Measurements from ENCODE around the gene STAG3. TPM values are rescaled to one million over a fixed set of nuclear protein-coding genes. Genes with fewer than 3 reads are reported as not detected.
"Not testable (repeated sequence)": the region's sequence is repeated elsewhere in the genome, so short reads cannot be mapped to it uniquely, and the experiment has no call there.

The STAG3 gene
- total and polyA plus RNA-seq, 5 donors: 0.41 to 1.1 (median 0.78) TPM; not detected in 1

GRCh38 chr7:100215895-100216294 lies 38.2 kb downstream of the STAG3 start:
- Histone ChIP-seq H3K4me1 (ENCODE audit: control insufficient read depth, insufficient read depth, low read length) (peaks cover 3% of the 10 kb centered on the region), H3K27me3 (ENCODE audit: control insufficient read depth, insufficient read depth) (no peaks in the 10 kb centered on the region), H3K27ac (ENCODE audit: low read length) (no peak overlapping the region), H3K9me3 (ENCODE audit: control insufficient read depth, low read length) (no peaks in the 10 kb centered on the region), H3K4me3 (ENCODE audit: low read length) (no peak overlapping the region)
- ATAC-seq: no peak
- intact Hi-C loops (cut with DNase I): loop anchor here in 1 of 4 donors (5.0 kb wide), 1 partner anchor 84 kb away; no protein-coding TSS in a partner anchor
- WGBS: 31% methylated on average over 6 of the region's 6 CpGs
- peak in 1 of 3 donors; percentile 68 for DNase-seq

- H3K9me3 ChIP-seq (ENCODE audit: control insufficient read depth, low read length); H3K27ac ChIP-seq (ENCODE audit: low read length); H3K27me3 ChIP-seq (ENCODE audit: control insufficient read depth, insufficient read depth); H3K4me3 ChIP-seq (ENCODE audit: low read length); H3K4me1 ChIP-seq (ENCODE audit: control insufficient read depth, insufficient read depth, low read length): not testable (repeated sequence)
- 0% methylated on average over 2 of the region's 5 CpGs for WGBS
- intact Hi-C loops (cut with DNase I): loop anchor here in 1 of 4 donors (5.0 kb wide), 1 partner anchor 86 kb away; no protein-coding TSS in a partner anchor
- ATAC-seq (peak in 1 of 2 donors; percentile 51), DNase-seq (peak; percentile 83 to 95 (median 93))
Measured at GRCh38 chr7:100217934-100218333, 40.2 kb downstream of the STAG3 start.

- peaks cover 3% of the 10 kb centered on the region for H3K4me1 ChIP-seq (ENCODE audit: control insufficient read depth, insufficient read depth, low read length)
- ATAC-seq: no peak
- 85% methylated on average over 10 of the region's 10 CpGs for WGBS
- no peaks in the 10 kb centered on the region for H3K27me3 ChIP-seq (ENCODE audit: control insufficient read depth, insufficient read depth)
- no peak for DNase-seq
- H3K4me3 ChIP-seq (ENCODE audit: low read length): no peak overlapping the region
- intact Hi-C loops (cut with DNase I): loop anchor here in 1 of 4 donors (5.0 kb wide), 1 partner anchor 87 kb away; no protein-coding TSS in a partner anchor
- H3K9me3 ChIP-seq (ENCODE audit: control insufficient read depth, low read length): no peaks in the 10 kb centered on the region
- H3K27ac ChIP-seq (ENCODE audit: low read length): no peak overlapping the region
Measured at GRCh38 chr7:100219271-100219737, 41.6 kb downstream of the STAG3 start.

- H3K27ac ChIP-seq (ENCODE audit: low read length): not testable (repeated sequence)
- peak in 1 of 2 donors; percentile 3 for ATAC-seq
Measured at GRCh38 chr7:100219801-100220585, 42.3 kb downstream of the STAG3 start, which contains the start of gene PVRIG. TSS of gene PVRIG (plus strand) at chr7:100219949. CDS start at chr7:100219971, 22 bp downstream.

GRCh38 chr7:100220586-100221230 lies 43.0 kb downstream of the STAG3 start:
- no peak for DNase-seq
- H3K4me3 ChIP-seq (ENCODE audit: low read length): no peak overlapping the region
- no peaks in the 10 kb centered on the region for H3K27me3 ChIP-seq (ENCODE audit: control insufficient read depth, insufficient read depth)
- peak in 1 of 2 donors; percentile 2 for ATAC-seq
- no peaks in the 10 kb centered on the region for H3K9me3 ChIP-seq (ENCODE audit: control insufficient read depth, low read length)
- intact Hi-C loops (cut with DNase I): no loop called here
- H3K27ac ChIP-seq (ENCODE audit: low read length): no peak overlapping the region
- 78% methylated on average over 22 of the region's 22 CpGs for WGBS
- peaks cover 3% of the 10 kb centered on the region for H3K4me1 ChIP-seq (ENCODE audit: control insufficient read depth, insufficient read depth, low read length)

More at GRCh38 chr7:100219801-100220585, 42.3 kb downstream of the STAG3 start, which contains the start of gene PVRIG:
- H3K9me3 ChIP-seq (ENCODE audit: control insufficient read depth, low read length); H3K27me3 ChIP-seq (ENCODE audit: control insufficient read depth, insufficient read depth); H3K4me1 ChIP-seq (ENCODE audit: control insufficient read depth, insufficient read depth, low read length); DNase-seq; H3K4me3 ChIP-seq (ENCODE audit: low read length): not testable (repeated sequence)
- intact Hi-C loops (cut with DNase I): loop anchor here in 1 of 4 donors (5.0 kb wide), 1 partner anchor 88 kb away; no protein-coding TSS in a partner anchor
- 83% methylated on average over 24 of the region's 27 CpGs for WGBS

DNA sequence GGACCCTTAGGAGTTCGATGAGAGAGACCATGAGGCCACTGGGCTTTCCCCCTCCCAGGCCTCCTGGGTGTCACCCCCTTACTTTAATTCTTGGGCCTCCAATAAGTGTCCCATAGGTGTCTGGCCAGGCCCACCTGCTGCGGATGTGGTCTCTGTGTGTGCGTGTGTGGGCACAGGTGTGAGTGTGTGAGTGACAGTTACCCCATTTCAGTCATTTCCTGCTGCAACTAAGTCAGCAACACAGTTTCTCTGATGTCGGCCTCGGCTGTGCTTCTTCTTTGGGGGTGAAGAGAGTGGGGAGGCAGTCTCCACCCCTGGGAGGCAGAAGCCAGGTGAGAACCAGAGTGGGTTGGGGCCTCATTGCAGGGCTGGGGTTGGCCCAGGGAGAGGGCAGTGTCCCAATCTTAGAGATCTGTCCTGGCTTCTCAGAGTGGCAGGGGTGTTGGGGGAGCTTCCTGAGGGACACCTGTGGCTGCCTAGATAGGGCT lies 43.6 kb downstream of the STAG3 start:
- Histone ChIP-seq H3K4me3 (ENCODE audit: low read length) (no peak overlapping the region), H3K27me3 (ENCODE audit: control insufficient read depth, insufficient read depth) (no peaks in the 10 kb centered on the region), H3K4me1 (ENCODE audit: control insufficient read depth, insufficient read depth, low read length) (no peaks in the 10 kb centered on the region), H3K27ac (ENCODE audit: low read length) (no peak overlapping the region), H3K9me3 (ENCODE audit: control insufficient read depth, low read length) (no peaks in the 10 kb centered on the region)
- 84% methylated on average over 5 of the region's 5 CpGs for WGBS
- intact Hi-C loops (cut with DNase I): no loop called here
- ATAC-seq (no peak), DNase-seq (peak in 1 of 3 donors; percentile 50)

GRCh38 chr7:100221767-100222444 lies 44.2 kb downstream of the STAG3 start:
- Histone ChIP-seq H3K4me3 (ENCODE audit: low read length) (no peak overlapping the region), H3K27ac (ENCODE audit: low read length) (no peak overlapping the region)
- intact Hi-C loops (cut with DNase I): no loop called here

GRCh38 chr7:100222445-100223132 lies 44.9 kb downstream of the STAG3 start:
- intact Hi-C loops (cut with DNase I): no loop called here
- Histone ChIP-seq H3K4me1 (ENCODE audit: control insufficient read depth, insufficient read depth, low read length) (no peaks in the 10 kb centered on the region), H3K27me3 (ENCODE audit: control insufficient read depth, insufficient read depth) (no peaks in the 10 kb centered on the region), H3K4me3 (ENCODE audit: low read length) (no peak overlapping the region), H3K27ac (ENCODE audit: low read length) (no peak overlapping the region), H3K9me3 (ENCODE audit: control insufficient read depth, low read length) (no peaks in the 10 kb centered on the region)
- WGBS: 95% methylated on average over 13 of the region's 13 CpGs
- no peak for DNase-seq
- no peak for ATAC-seq

More at GRCh38 chr7:100221767-100222444, 44.2 kb downstream of the STAG3 start:
- no peaks in the 10 kb centered on the region for H3K27me3 ChIP-seq (ENCODE audit: control insufficient read depth, insufficient read depth)
- no peaks in the 10 kb centered on the region for H3K4me1 ChIP-seq (ENCODE audit: control insufficient read depth, insufficient read depth, low read length)
- ATAC-seq (no peak), DNase-seq (no peak)
- 87% methylated on average over 14 of the region's 14 CpGs for WGBS
- H3K9me3 ChIP-seq (ENCODE audit: control insufficient read depth, low read length): no peaks in the 10 kb centered on the region

- H3K9me3 ChIP-seq (ENCODE audit: control insufficient read depth, low read length); intact Hi-C loops (cut with DNase I); DNase-seq; H3K27ac ChIP-seq (ENCODE audit: low read length); H3K27me3 ChIP-seq (ENCODE audit: control insufficient read depth, insufficient read depth); ATAC-seq; H3K4me1 ChIP-seq (ENCODE audit: control insufficient read depth, insufficient read depth, low read length); H3K4me3 ChIP-seq (ENCODE audit: low read length): not testable (repeated sequence)
- 93% methylated on average over 17 of the region's 17 CpGs for WGBS
Measured at GRCh38 chr7:100223376-100223927, 45.7 kb downstream of the STAG3 start.

- H3K27me3 ChIP-seq (ENCODE audit: control insufficient read depth, insufficient read depth); intact Hi-C loops (cut with DNase I); H3K4me3 ChIP-seq (ENCODE audit: low read length); H3K27ac ChIP-seq (ENCODE audit: low read length); H3K9me3 ChIP-seq (ENCODE audit: control insufficient read depth, low read length); ATAC-seq; DNase-seq; H3K4me1 ChIP-seq (ENCODE audit: control insufficient read depth, insufficient read depth, low read length): not testable (repeated sequence)
- 80% methylated on average over 6 of the region's 6 CpGs for WGBS
Measured at GRCh38 chr7:100224891-100225290, 47.2 kb downstream of the STAG3 start.
